Panc1 (cell line): Measurements from ENCODE around the gene SLC39A2. TPM values are rescaled to one million over a fixed set of nuclear protein-coding genes. Genes with fewer than 3 reads are reported as not detected.
"Not testable (repeated sequence)": the region's sequence is repeated elsewhere in the genome, so short reads cannot be mapped to it uniquely, and the experiment has no call there.

Experiments used
- ATAC-seq: fragments of 200-7000 bp; cut with Tn5 transposase; 2 replicates; pipeline ENCODE4 v1.9.1; 2020; ENCODE audit warnings: mild to moderate bottlenecking, moderate library complexity
- BruUV-seq: library from RNA; stranded (reverse); fragments of 400-500 nt; replicated peaks from 2 replicates; lab custom pipeline; 2021; lab: Mats Ljungman, UMichigan
- CTCF ChIA-PET: fragments of 300-600 bp; sonication (Branson Sonifier 250); formaldehyde crosslinking; loops from one replicate; lab custom pipeline; 2022; ENCODE audit warnings: antibody characterized with exemption; lab: Charles Lee
- POLR2A ChIA-PET: fragments of 300-600 bp; sonication (Branson Sonifier 250); formaldehyde crosslinking; loops from one replicate; lab custom pipeline; 2022; ENCODE audit warnings: antibody characterized with exemption; lab: Charles Lee
- DNase-seq: peaks from one replicate; pipeline ENCODE4 v3.0.0-alpha.2; 2010; ENCODE audit warnings: low read depth, low spot score
- H3K27ac ChIP-seq: 2 replicates; pipeline ENCODE4 v1.5.1; 2011; ENCODE audit warnings: mild to moderate bottlenecking, low read length, inconsistent platforms
- H3K27me3 ChIP-seq: fragments of 200-500 bp; sonication (Bioruptor generic); 2 replicates; pipeline ENCODE4 v1.6.0; 2014; ENCODE audit warnings: low read length, inconsistent platforms; ENCODE audit not compliant: control insufficient read depth, insufficient read depth
- H3K36me3 ChIP-seq: fragments of 200-500 bp; sonication (Bioruptor generic); 2 replicates; pipeline ENCODE4 v1.5.1; 2014; ENCODE audit warnings: inconsistent platforms, mild to moderate bottlenecking, low read length, moderate library complexity; ENCODE audit not compliant: control insufficient read depth, insufficient read depth
- H3K4me1 ChIP-seq: 2 replicates; pipeline ENCODE4 v1.5.1; 2011; ENCODE audit warnings: inconsistent platforms, mild to moderate bottlenecking, low read length, moderate library complexity; ENCODE audit not compliant: control insufficient read depth, insufficient read depth
- H3K4me3 ChIP-seq, 2 experiments: 2 replicates each; pipeline ENCODE4 v1.5.1; 2011 to 2012; ENCODE audit warnings: low read depth in 2 of 2, low read length in 2 of 2, mild to moderate bottlenecking in 2 of 2, inconsistent platforms in 1 of 2, moderate library complexity in 1 of 2
- H3K9me3 ChIP-seq: fragments of 200-500 bp; sonication (Bioruptor generic); 2 replicates; pipeline ENCODE4 v1.5.1; 2014; ENCODE audit warnings: low read depth, mild to moderate bottlenecking, inconsistent platforms, low read length, moderate library complexity; ENCODE audit not compliant: control insufficient read depth, insufficient read depth
- POLR2AphosphoS5 ChIP-seq: IDR thresholded peaks from 2 replicates; pipeline ENCODE4 v1.6.1; 2012; ENCODE audit warnings: mild to moderate bottlenecking, low read depth, low read length, moderate library complexity
- SIN3A ChIP-seq: IDR thresholded peaks from 2 replicates; pipeline ENCODE4 v1.6.1; 2012; ENCODE audit warnings: low read depth, mild to moderate bottlenecking, low read length, moderate library complexity, borderline replicate concordance; ENCODE audit not compliant: insufficient read depth
- TCF7L2 ChIP-seq: IDR thresholded peaks from 2 replicates; pipeline ENCODE4 v1.6.1; 2011; ENCODE audit warnings: mild to moderate bottlenecking, low read depth, low read length, inconsistent platforms
- in situ Hi-C: cut with HindIII; loops from 2 replicates; pipeline ENCODE4 v1.10.0; 2016; ENCODE audit warnings: low sequenced_read_pairs, low pct_unique_long_range_greater_than_20kb
- intact Hi-C: fragments of 100-400 bp; cut with micrococcal nuclease; formaldehyde crosslinking; loops from one replicate; pipeline ENCODE4 v1.10.0; 2022; ENCODE audit not compliant: unreplicated experiment
- total RNA-seq: library from RNA; stranded (reverse); gene quantifications from one replicate; pipeline ENCODE4 v1.2.1, GENCODE V29; 2021; ENCODE audit not compliant: unreplicated experiment
- TF ChIP-seq, protein P1 (sequence below), 2 experiments: IDR thresholded peaks; 2 replicates each; pipeline ENCODE4 v1.6.1; 2011 to 2012; ENCODE audit warnings: low read depth in 2 of 2, control low read depth in 1 of 2, low read length in 1 of 2, mild to moderate bottlenecking in 1 of 2, moderate library complexity in 1 of 2; ENCODE audit not compliant: insufficient read depth in 1 of 2
- TF ChIP-seq, protein P2 (sequence below): fragments of 450-650 bp; IDR thresholded peaks from 2 replicates; pipeline ENCODE4 v1.5.1; 2017; ENCODE audit warnings: mild to moderate bottlenecking

The SLC39A2 gene
- total RNA-seq, 1 experiment from 2014 or later, result not detected

DNA sequence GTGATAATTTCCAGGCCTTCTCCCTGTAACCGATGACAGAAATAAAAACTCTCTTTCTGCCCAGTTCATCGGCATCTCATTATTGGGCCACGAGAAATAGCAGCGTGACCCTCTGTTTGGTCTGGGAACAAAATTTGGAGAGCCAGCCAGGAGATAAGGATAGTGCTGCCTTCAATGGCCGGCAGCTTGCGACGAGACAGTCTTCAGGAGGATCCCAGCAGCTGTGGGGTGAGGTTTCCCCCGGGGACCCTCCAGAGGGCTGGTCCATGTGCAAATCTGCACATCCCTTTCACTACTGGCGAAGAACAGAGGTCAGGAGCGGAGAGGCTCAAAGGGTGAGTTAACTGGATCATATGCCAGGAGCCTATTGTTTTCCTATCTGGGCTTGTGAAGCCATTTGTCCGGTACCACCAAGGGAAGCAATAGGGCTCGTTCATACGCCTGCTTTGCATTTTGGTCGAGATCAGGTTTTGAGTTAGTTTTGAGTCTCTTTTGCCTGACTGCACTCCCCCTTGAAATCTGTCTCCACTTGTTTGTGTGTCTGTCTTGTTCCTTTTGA is 4.8 kb downstream of the SLC39A2 start:
- Histone ChIP-seq H3K4me1 (no peaks in the 10 kb centered on the region), H3K27me3 (no peaks in the 10 kb centered on the region), H3K36me3 (no peaks in the 10 kb centered on the region), H3K9me3 (no peaks in the 10 kb centered on the region), H3K27ac (no peak overlapping the region), H3K4me3 (no peak overlapping the region)
- CTCF ChIA-PET, result interaction anchor here (0.8 kb wide), 1 partner anchor 12 kb away, joined by 5 read pairs; no protein-coding TSS in a partner anchor
- POLR2A ChIA-PET, result no interaction called here
- intact Hi-C loops (no loop called here), in situ Hi-C loops (no loop called here)
- no TSS peak for BruUV-seq
- DNase-seq, result no peak
- ATAC-seq, result no peak
- TF ChIP-seq POLR2AphosphoS5 (no peak), TCF7L2 (no peak), SIN3A (no peak)
- TF ChIP-seq, protein P1, sequence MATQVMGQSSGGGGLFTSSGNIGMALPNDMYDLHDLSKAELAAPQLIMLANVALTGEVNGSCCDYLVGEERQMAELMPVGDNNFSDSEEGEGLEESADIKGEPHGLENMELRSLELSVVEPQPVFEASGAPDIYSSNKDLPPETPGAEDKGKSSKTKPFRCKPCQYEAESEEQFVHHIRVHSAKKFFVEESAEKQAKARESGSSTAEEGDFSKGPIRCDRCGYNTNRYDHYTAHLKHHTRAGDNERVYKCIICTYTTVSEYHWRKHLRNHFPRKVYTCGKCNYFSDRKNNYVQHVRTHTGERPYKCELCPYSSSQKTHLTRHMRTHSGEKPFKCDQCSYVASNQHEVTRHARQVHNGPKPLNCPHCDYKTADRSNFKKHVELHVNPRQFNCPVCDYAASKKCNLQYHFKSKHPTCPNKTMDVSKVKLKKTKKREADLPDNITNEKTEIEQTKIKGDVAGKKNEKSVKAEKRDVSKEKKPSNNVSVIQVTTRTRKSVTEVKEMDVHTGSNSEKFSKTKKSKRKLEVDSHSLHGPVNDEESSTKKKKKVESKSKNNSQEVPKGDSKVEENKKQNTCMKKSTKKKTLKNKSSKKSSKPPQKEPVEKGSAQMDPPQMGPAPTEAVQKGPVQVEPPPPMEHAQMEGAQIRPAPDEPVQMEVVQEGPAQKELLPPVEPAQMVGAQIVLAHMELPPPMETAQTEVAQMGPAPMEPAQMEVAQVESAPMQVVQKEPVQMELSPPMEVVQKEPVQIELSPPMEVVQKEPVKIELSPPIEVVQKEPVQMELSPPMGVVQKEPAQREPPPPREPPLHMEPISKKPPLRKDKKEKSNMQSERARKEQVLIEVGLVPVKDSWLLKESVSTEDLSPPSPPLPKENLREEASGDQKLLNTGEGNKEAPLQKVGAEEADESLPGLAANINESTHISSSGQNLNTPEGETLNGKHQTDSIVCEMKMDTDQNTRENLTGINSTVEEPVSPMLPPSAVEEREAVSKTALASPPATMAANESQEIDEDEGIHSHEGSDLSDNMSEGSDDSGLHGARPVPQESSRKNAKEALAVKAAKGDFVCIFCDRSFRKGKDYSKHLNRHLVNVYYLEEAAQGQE (IDR thresholded peaks at IDR 0.05; ENCODE audit: insufficient read depth in 1 of 2, low read depth in 2 of 2, low read length in 1 of 2), result no peak
- TF ChIP-seq, protein P2, sequence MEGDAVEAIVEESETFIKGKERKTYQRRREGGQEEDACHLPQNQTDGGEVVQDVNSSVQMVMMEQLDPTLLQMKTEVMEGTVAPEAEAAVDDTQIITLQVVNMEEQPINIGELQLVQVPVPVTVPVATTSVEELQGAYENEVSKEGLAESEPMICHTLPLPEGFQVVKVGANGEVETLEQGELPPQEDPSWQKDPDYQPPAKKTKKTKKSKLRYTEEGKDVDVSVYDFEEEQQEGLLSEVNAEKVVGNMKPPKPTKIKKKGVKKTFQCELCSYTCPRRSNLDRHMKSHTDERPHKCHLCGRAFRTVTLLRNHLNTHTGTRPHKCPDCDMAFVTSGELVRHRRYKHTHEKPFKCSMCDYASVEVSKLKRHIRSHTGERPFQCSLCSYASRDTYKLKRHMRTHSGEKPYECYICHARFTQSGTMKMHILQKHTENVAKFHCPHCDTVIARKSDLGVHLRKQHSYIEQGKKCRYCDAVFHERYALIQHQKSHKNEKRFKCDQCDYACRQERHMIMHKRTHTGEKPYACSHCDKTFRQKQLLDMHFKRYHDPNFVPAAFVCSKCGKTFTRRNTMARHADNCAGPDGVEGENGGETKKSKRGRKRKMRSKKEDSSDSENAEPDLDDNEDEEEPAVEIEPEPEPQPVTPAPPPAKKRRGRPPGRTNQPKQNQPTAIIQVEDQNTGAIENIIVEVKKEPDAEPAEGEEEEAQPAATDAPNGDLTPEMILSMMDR, result no peak

DNA sequence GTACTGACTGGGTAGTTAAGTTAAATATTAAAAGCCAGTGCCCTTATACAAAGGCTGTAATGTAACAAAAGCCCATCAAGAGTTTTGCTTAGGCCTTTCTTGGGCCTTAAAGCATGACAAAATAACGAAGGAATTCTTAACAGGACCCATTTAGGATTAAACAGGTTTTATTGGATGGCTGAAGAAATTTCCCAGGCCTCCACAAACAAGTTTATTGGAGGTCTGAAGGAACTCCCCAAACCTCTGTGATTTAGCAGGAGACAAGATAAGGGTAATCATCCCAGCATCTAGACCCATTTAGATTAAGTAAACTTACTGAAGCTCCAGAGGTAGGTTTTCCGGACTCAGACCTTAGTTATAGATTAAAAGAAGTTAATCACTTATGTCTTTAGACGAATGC is 10.6 kb downstream of the SLC39A2 start:
- DNase-seq, result not testable (repeated sequence)

DNA sequence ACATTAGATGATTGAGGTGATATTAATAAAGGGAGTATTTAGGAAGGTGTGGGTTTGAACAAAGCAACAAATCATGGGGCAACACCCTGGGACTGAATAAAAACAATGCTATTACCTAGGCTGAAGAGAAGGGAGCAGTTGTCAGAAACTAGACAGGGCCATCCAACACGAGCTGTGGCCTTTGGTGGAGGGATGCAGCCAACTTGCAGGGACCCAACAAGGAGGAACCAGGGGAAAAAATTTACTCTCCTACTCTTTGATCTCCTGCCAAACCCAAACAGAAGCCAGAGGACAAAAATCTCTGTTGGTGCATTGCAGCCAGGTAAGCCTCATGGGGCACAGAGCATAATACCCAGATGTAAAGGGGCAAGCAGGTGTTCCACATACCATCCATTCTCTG is 12.0 kb downstream of the SLC39A2 start:
- BruUV-seq, result no TSS peak
- DNase-seq, result no peak
- Histone ChIP-seq H3K27ac (no peak overlapping the region), H3K27me3 (no peaks in the 10 kb centered on the region), H3K4me3 (no peak overlapping the region), H3K4me1 (no peaks in the 10 kb centered on the region), H3K9me3 (no peaks in the 10 kb centered on the region), H3K36me3 (no peaks in the 10 kb centered on the region)
- ChIA-PET POLR2A (interaction anchor here (0.6 kb wide), 2 partner anchors 83 to 145 kb away, joined by 3 read pairs; partner anchors contain the start of gene OR5AU1), CTCF (no interaction called here)
- TF ChIP-seq SIN3A (no peak), POLR2AphosphoS5 (no peak), TCF7L2 (no peak)
- TF ChIP-seq, protein P2, result no peak
- TF ChIP-seq, protein P1 (IDR thresholded peaks at IDR 0.05; ENCODE audit: insufficient read depth in 1 of 2, low read depth in 2 of 2, low read length in 1 of 2), result no peak
- intact Hi-C loops (no loop called here), in situ Hi-C loops (no loop called here)
- no peak for ATAC-seq

More for the DNA sequence above, 10.6 kb downstream of the SLC39A2 start:
- H3K36me3 ChIP-seq, H3K9me3 ChIP-seq, BruUV-seq, H3K4me3 ChIP-seq, CTCF ChIA-PET, in situ Hi-C loops, POLR2A ChIA-PET, H3K4me1 ChIP-seq, ATAC-seq, intact Hi-C loops, H3K27me3 ChIP-seq, H3K27ac ChIP-seq: not testable (repeated sequence)
